Mammary epithelial cell (primary cell): ENCODE data around the gene GBA3.

Experiments
- CTCF ChIP-seq, 2 donors: IDR thresholded peaks in 1 of 2; conservative IDR thresholded peaks in 1 of 2; 2 replicates each; pipeline ENCODE4 v1.5.1; 2011 to 2012; ENCODE audit warnings: inconsistent platforms in 2 of 2, low read length in 2 of 2, mild to moderate bottlenecking in 2 of 2, control low read depth in 1 of 2, low read depth in 1 of 2; ENCODE audit not compliant: insufficient read depth in 1 of 2; ENCODE audit errors: extremely low read depth in 1 of 2
- EZH2 ChIP-seq: IDR thresholded peaks from 2 replicates; pipeline ENCODE4 v1.6.1; 2012; ENCODE audit warnings: low read length, inconsistent platforms, borderline replicate concordance

GRCh38 chr4:22713841-22714240 lies 21.1 kb downstream of the GBA3 start:
- TF ChIP-seq CTCF (conservative IDR thresholded peaks at IDR 0.05 in 1 of 2, IDR thresholded peaks at IDR 0.05 in 1 of 2; ENCODE audit: extremely low read depth in 1 of 2, insufficient read depth in 1 of 2, low read depth in 1 of 2, low read length in 2 of 2) (no peak), EZH2 (no peak)
